T-cell (primary cell): Measurements from ENCODE around the gene TENM4. TPM values are rescaled to one million over a fixed set of nuclear protein-coding genes. Genes with fewer than 3 reads are reported as not detected.

Experiments
- ATAC-seq, 4 experiments: fragments of 200-7000 bp in 3 of 4; fragments of 150-1000 bp in 1 of 4; cut with Tn5 transposase; replicated peaks in 1 of 4; 1 replicate in 3 of 4; 2 replicates in 1 of 4; pipeline ENCODE4 v1.10.0; 2021; ENCODE audit warnings: moderate library complexity in 3 of 4, mild to moderate bottlenecking in 2 of 4, moderate number of reproducible peaks in 1 of 4
- CTCF ChIA-PET, 2 donors: fragments of 300-600 bp; sonication (Branson Sonifier 250); formaldehyde crosslinking; loops; one replicate each; lab custom pipeline; 2022; ENCODE audit warnings: antibody characterized with exemption in 2 of 2; lab: Charles Lee
- POLR2A ChIA-PET, 2 donors: fragments of 300-600 bp; sonication (Branson Sonifier 250); formaldehyde crosslinking; loops; one replicate each; lab custom pipeline; 2022; ENCODE audit warnings: antibody characterized with exemption in 2 of 2; lab: Charles Lee
- DNase-seq, 35 experiments: peaks; one replicate each; pipeline versions ENCODE4 v3.0.0 to v3.0.0-alpha.2; 2013 to 2023
- H3K27ac ChIP-seq: one replicate; pipeline ENCODE4 v1.5.1; 2013; ENCODE audit warnings: low read length
- H3K27me3 ChIP-seq, 2 experiments: replicated peaks in 1 of 2; 1 replicate in 1 of 2; 2 replicates in 1 of 2; pipeline versions ENCODE4 v1.6.1 to v1.7.0; 2013; ENCODE audit warnings: low read length in 1 of 2, mixed read lengths in 1 of 2; ENCODE audit not compliant: control insufficient read depth in 2 of 2, insufficient read depth in 2 of 2; ENCODE audit errors: extremely low read depth in 1 of 2
- H3K36me3 ChIP-seq, 2 donors: 1 replicate in 1 of 2; 2 replicates in 1 of 2; pipeline versions ENCODE4 v1.6.1 to v1.7.0; 2013; ENCODE audit warnings: low read length in 1 of 2; ENCODE audit not compliant: control insufficient read depth in 2 of 2, insufficient read depth in 1 of 2; ENCODE audit errors: extremely low read depth in 1 of 2
- H3K4me1 ChIP-seq, 2 experiments: 1 replicate in 1 of 2; 2 replicates in 1 of 2; pipeline versions ENCODE4 v1.6.1 to v1.7.0; 2013; ENCODE audit warnings: low read length in 2 of 2, mixed read lengths in 1 of 2; ENCODE audit not compliant: insufficient read depth in 2 of 2, control insufficient read depth in 1 of 2; ENCODE audit errors: extremely low read depth in 1 of 2
- H3K4me3 ChIP-seq, 2 donors: 1 replicate in 1 of 2; 2 replicates in 1 of 2; pipeline versions ENCODE4 v1.5.1 to v1.7.0; 2013; ENCODE audit warnings: mild to moderate bottlenecking in 2 of 2, low read length in 1 of 2, moderate library complexity in 1 of 2; ENCODE audit not compliant: control insufficient read depth in 1 of 2; ENCODE audit errors: extremely low read depth in 1 of 2
- H3K9me3 ChIP-seq: 2 replicates; pipeline ENCODE4 v1.7.0; 2013
- H3K27ac Mint-ChIP-seq, 2 donors: one replicate each; pipeline ENCODE4 v1.8.0; 2020 to 2021; ENCODE audit warnings: mild to moderate bottlenecking in 2 of 2, mixed read lengths in 2 of 2
- H3K27me3 Mint-ChIP-seq, 2 donors: one replicate each; pipeline ENCODE4 v1.8.0; 2021 to 2022; ENCODE audit warnings: mixed read lengths in 2 of 2
- H3K36me3 Mint-ChIP-seq: one replicate; pipeline ENCODE4 v1.8.0; 2021; ENCODE audit warnings: mixed read lengths
- H3K4me1 Mint-ChIP-seq, 3 donors: one replicate each; pipeline ENCODE4 v1.8.0; 2020 to 2022; ENCODE audit warnings: mixed read lengths in 3 of 3, mild to moderate bottlenecking in 1 of 3
- H3K4me3 Mint-ChIP-seq, 3 donors: one replicate each; pipeline ENCODE4 v1.8.0; 2020 to 2022; ENCODE audit warnings: mild to moderate bottlenecking in 3 of 3, mixed read lengths in 3 of 3, moderate library complexity in 3 of 3
- H3K9me3 Mint-ChIP-seq, 3 donors: one replicate each; pipeline ENCODE4 v1.8.0; 2020 to 2022; ENCODE audit warnings: mixed read lengths in 3 of 3
- whole genome bisulfite sequencing: methylation state at CpG from one replicate; pipeline ENCODE4 v1.1.5; 2013; ENCODE audit warnings: missing lambda C conversion rate; ENCODE audit not compliant: insufficient coverage; 5-methylcytosine and 5-hydroxymethylcytosine counted together
- total RNA-seq, 35 experiments: library from RNA in 6 of 35; stranded (reverse) in 6 of 35; fragments of 120-200 nt in 1 of 35; gene quantifications; one replicate each; pipeline versions ENCODE4 v1.2.1 to v1.2.4 and lab custom pipeline; 2013 to 2026

TENM4 gene
- total RNA-seq, 5 donors from 2014 or later (not counting 1 experiment from before 2014, with no cell fraction given): 0.03 to 0.35 (median 0.03) TPM; not detected in 2

GRCh38 chr11:79113054-79113690 is 327.7 kb downstream of the TENM4 start:
- H3K9me3 Mint-ChIP-seq: peaks cover 0 to 5% (median 0%) of the 10 kb centered on the region in 3 donors
- ATAC-seq (no peak), DNase-seq (no peak)
- peaks cover 0 to 6% of the 10 kb centered on the region in 2 experiments for H3K27me3 ChIP-seq
- no peaks in the 10 kb centered on the region for H3K36me3 ChIP-seq
- H3K4me3 Mint-ChIP-seq: no peak overlapping the region
- no peaks in the 10 kb centered on the region for H3K9me3 ChIP-seq
- H3K36me3 Mint-ChIP-seq: no peaks in the 10 kb centered on the region
- no peak overlapping the region for H3K4me3 ChIP-seq
- no peak overlapping the region for H3K27ac ChIP-seq
- H3K27me3 Mint-ChIP-seq: no peaks in the 10 kb centered on the region
- CTCF ChIA-PET: no interaction called here
- POLR2A ChIA-PET: no interaction called here
- no peak overlapping the region for H3K27ac Mint-ChIP-seq
- no peaks in the 10 kb centered on the region for H3K4me1 Mint-ChIP-seq
- 85% methylated on average over 3 of the region's 5 CpGs for WGBS
- H3K4me1 ChIP-seq: no peaks in the 10 kb centered on the region

DNA sequence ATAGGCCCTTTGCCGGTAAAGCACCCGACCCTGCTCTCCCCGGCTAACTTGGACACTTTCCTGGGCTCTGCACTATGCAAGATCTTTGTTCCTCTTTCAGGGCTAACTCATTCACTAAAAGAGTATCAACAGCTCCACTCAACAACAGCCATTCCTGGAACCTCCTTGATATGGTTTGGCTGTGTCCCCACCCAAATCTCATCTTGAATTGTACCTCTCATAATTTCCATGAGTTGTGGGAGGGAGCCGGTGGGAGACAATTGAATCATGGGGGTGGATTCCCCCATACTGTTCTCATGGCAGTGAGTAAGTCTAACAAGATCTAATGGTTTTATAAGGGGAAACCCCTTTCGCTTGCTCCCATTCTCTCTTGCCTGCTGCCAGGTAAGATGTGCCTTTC is 330.0 kb downstream of the TENM4 start:
- H3K27ac Mint-ChIP-seq: no peak overlapping the region
- ChIA-PET POLR2A (no interaction called here), CTCF (no interaction called here)
- no peaks in the 10 kb centered on the region for H3K9me3 Mint-ChIP-seq
- no peaks in the 10 kb centered on the region for H3K36me3 Mint-ChIP-seq
- no peaks in the 10 kb centered on the region for H3K4me1 Mint-ChIP-seq
- Histone ChIP-seq H3K9me3 (no peaks in the 10 kb centered on the region), H3K4me1 (no peaks in the 10 kb centered on the region), H3K4me3 (no peak overlapping the region), H3K36me3 (no peaks in the 10 kb centered on the region), H3K27me3 (peaks cover 0 to 6% of the 10 kb centered on the region in 2 experiments), H3K27ac (no peak overlapping the region)
- DNase-seq (no peak), ATAC-seq (no peak)
- H3K27me3 Mint-ChIP-seq: no peaks in the 10 kb centered on the region
- no CpG with 5 or more reads among the region's 5 CpGs for WGBS
- H3K4me3 Mint-ChIP-seq: no peak overlapping the region

DNA sequence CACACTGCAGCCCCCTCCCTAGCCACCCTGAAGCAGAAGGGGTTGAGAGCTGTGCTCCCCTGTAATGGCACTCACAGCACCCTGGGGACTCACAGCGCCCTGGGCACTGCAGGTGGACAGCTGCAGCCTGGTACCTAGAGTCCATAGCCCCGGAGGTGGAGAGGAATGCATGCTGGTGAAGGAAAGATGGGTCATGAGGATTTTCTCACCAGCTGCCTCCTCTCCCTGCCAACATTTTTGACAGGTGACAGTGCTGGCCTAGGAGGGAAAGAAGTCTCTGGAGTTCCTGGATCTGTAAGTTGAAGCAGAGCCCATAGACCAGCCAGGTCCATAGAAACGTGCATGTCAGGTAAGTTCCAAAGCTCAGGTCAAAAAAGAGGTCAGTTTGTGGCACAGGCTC is 330.5 kb downstream of the TENM4 start:
- Histone ChIP-seq H3K27ac (no peak overlapping the region), H3K9me3 (no peaks in the 10 kb centered on the region), H3K4me3 (no peak overlapping the region), H3K4me1 (no peaks in the 10 kb centered on the region), H3K27me3 (peaks cover 0 to 6% of the 10 kb centered on the region in 2 experiments), H3K36me3 (no peaks in the 10 kb centered on the region)
- Mint-ChIP-seq H3K4me1 (no peaks in the 10 kb centered on the region), H3K9me3 (no peaks in the 10 kb centered on the region), H3K27ac (no peak overlapping the region), H3K27me3 (no peaks in the 10 kb centered on the region), H3K36me3 (no peaks in the 10 kb centered on the region), H3K4me3 (no peak overlapping the region)
- ATAC-seq: no peak
- POLR2A ChIA-PET: no interaction called here
- no peak for DNase-seq
- CTCF ChIA-PET: no interaction called here
- 69% methylated on average over 1 of the region's 3 CpGs for WGBS

DNA sequence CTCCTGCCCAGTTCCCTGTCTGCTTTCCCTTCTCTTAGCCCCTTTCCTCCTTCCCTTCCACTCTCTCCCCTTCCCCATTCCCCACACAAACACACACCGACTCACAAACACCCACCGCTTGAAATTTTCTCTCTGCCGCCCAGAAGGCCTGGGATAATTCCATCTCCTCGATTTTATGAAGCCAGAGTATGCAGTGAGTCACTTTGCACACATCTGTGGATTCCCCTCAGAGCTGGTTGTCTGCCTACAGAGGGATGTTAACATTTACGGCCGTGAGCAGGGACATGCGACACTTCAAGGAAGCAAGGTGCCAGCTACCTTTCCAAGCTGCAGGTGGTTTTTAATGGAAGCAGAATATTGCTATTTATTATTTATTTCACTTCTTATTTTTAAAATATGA is 332.0 kb downstream of the TENM4 start:
- POLR2A ChIA-PET: no interaction called here

DNA sequence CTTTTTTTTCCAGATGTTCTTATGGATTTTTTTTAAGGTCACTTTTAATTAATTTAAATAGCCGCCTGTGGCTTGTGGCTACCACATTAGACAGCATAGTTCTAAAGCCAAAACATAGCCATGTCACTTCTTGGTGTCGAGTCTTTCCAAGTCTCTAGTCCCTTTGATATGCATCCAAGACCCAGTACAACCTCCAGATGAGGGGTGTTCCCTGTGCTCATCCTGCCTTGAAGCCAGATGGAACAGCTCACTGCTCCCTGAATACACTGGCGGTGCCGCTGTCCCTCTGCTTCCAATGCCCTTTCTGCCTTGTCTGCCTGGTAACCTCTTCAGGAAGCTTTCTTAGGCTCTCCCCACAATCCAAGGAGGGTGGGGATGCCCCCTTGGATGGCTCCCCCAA is 338.0 kb downstream of the TENM4 start:
- H3K27ac ChIP-seq: no peak overlapping the region
- H3K4me1 Mint-ChIP-seq: no peaks in the 10 kb centered on the region
- peaks cover 0 to 6% of the 10 kb centered on the region in 2 experiments for H3K27me3 ChIP-seq
- no peaks in the 10 kb centered on the region for H3K36me3 ChIP-seq
- DNase-seq (no peak), ATAC-seq (no peak)
- ChIA-PET CTCF (no interaction called here), POLR2A (no interaction called here)
- H3K27me3 Mint-ChIP-seq: peaks cover 4 to 8% of the 10 kb centered on the region in 2 donors
- H3K27ac Mint-ChIP-seq: no peak overlapping the region
- no peaks in the 10 kb centered on the region for H3K4me1 ChIP-seq
- H3K9me3 ChIP-seq: no peaks in the 10 kb centered on the region
- no peaks in the 10 kb centered on the region for H3K36me3 Mint-ChIP-seq
- H3K4me3 ChIP-seq: no peak overlapping the region
- no peaks in the 10 kb centered on the region for H3K9me3 Mint-ChIP-seq
- 67% methylated on average over 1 of the region's 4 CpGs for WGBS
- H3K4me3 Mint-ChIP-seq: no peak overlapping the region

More for the DNA sequence above, 332.0 kb downstream of the TENM4 start:
- DNase-seq: no peak
- no peak overlapping the region for H3K4me3 ChIP-seq
- Mint-ChIP-seq H3K9me3 (no peaks in the 10 kb centered on the region), H3K27ac (no peak overlapping the region), H3K4me1 (no peaks in the 10 kb centered on the region), H3K27me3 (peaks cover 0 to 2% of the 10 kb centered on the region in 2 donors), H3K4me3 (no peak overlapping the region), H3K36me3 (no peaks in the 10 kb centered on the region)
- no peaks in the 10 kb centered on the region for H3K4me1 ChIP-seq
- CTCF ChIA-PET: no interaction called here
- no peak overlapping the region for H3K27ac ChIP-seq
- H3K36me3 ChIP-seq: no peaks in the 10 kb centered on the region
- WGBS: 69% methylated on average over 4 of the region's 7 CpGs
- H3K9me3 ChIP-seq: no peaks in the 10 kb centered on the region
- ATAC-seq: no peak
- peaks cover 0 to 6% of the 10 kb centered on the region in 2 experiments for H3K27me3 ChIP-seq

- no peaks in the 10 kb centered on the region for H3K9me3 ChIP-seq
- ATAC-seq (no peak), DNase-seq (no peak)
- peaks cover 4 to 10% of the 10 kb centered on the region in 2 donors for H3K27me3 Mint-ChIP-seq
- H3K27ac ChIP-seq: no peak overlapping the region
- no peaks in the 10 kb centered on the region for H3K4me1 Mint-ChIP-seq
- H3K36me3 Mint-ChIP-seq: no peaks in the 10 kb centered on the region
- no CpG with 5 or more reads among the region's 2 CpGs for WGBS
- no peaks in the 10 kb centered on the region for H3K36me3 ChIP-seq
- no peak overlapping the region for H3K27ac Mint-ChIP-seq
- H3K4me3 Mint-ChIP-seq: no peak overlapping the region
- H3K9me3 Mint-ChIP-seq: no peaks in the 10 kb centered on the region
- POLR2A ChIA-PET: no interaction called here
- CTCF ChIA-PET: no interaction called here
- peaks cover 0 to 10% of the 10 kb centered on the region in 2 experiments for H3K27me3 ChIP-seq
- no peak overlapping the region for H3K4me3 ChIP-seq
- no peaks in the 10 kb centered on the region for H3K4me1 ChIP-seq
Observed at GRCh38 chr11:79101656-79102055, 339.2 kb downstream of the TENM4 start.
